ENCODE results near the gene DPEP3. TPM values are rescaled to one million over a fixed set of nuclear protein-coding genes. Genes with fewer than 3 reads are reported as not detected.

The DPEP3 gene
- total and polyA plus RNA-seq, 8 donors, result not detected

DNA sequence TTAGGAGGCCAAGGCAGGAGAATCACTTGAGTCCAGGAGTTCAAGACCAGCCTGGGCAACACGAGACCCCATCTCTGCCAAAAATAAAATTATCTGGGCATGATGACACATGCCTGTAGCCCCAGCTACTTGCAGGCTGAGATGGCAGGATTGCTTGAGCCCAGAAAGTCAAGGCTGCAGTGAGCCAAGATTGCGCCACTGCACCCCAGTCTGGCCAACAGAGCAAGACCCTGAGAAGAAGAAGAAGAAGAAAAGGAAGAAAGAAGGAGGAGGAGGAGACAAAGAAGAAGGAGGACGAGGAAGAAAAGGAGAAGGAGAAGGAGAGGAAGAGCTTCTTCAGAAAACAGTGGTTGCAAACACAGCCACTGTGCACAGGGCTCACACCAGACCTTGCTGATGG lies 8.4 kb upstream of the DPEP3 start:
- Histone ChIP-seq H3K27me3 (no peaks in the 10 kb centered on the region), H3K27ac (no peak overlapping the region), H3K36me3 (no peaks in the 10 kb centered on the region), H3K4me3 (no peak overlapping the region), H3K4me1 (peaks cover 9 to 29% (median 17%) of the 10 kb centered on the region in 4 donors), H3K9me3 (no peaks in the 10 kb centered on the region)
- 74 to 84% (median 79%) methylated on average over 3 of the region's 3 CpGs for WGBS, 5 donors
- intact Hi-C loops (cut with DNase I; ENCODE audit: low total_unique reads), result no loop called here
- TF ChIP-seq, protein P1, sequence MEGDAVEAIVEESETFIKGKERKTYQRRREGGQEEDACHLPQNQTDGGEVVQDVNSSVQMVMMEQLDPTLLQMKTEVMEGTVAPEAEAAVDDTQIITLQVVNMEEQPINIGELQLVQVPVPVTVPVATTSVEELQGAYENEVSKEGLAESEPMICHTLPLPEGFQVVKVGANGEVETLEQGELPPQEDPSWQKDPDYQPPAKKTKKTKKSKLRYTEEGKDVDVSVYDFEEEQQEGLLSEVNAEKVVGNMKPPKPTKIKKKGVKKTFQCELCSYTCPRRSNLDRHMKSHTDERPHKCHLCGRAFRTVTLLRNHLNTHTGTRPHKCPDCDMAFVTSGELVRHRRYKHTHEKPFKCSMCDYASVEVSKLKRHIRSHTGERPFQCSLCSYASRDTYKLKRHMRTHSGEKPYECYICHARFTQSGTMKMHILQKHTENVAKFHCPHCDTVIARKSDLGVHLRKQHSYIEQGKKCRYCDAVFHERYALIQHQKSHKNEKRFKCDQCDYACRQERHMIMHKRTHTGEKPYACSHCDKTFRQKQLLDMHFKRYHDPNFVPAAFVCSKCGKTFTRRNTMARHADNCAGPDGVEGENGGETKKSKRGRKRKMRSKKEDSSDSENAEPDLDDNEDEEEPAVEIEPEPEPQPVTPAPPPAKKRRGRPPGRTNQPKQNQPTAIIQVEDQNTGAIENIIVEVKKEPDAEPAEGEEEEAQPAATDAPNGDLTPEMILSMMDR (IDR thresholded peaks at IDR 0.05), result no peak
- TF ChIP-seq EP300 (IDR thresholded peaks at IDR 0.05) (no peak), POLR2A (IDR thresholded peaks at IDR 0.05) (no peak), POLR2AphosphoS5 (IDR thresholded peaks at IDR 0.05) (no peak)
- DNase-seq, result no peak

DNA sequence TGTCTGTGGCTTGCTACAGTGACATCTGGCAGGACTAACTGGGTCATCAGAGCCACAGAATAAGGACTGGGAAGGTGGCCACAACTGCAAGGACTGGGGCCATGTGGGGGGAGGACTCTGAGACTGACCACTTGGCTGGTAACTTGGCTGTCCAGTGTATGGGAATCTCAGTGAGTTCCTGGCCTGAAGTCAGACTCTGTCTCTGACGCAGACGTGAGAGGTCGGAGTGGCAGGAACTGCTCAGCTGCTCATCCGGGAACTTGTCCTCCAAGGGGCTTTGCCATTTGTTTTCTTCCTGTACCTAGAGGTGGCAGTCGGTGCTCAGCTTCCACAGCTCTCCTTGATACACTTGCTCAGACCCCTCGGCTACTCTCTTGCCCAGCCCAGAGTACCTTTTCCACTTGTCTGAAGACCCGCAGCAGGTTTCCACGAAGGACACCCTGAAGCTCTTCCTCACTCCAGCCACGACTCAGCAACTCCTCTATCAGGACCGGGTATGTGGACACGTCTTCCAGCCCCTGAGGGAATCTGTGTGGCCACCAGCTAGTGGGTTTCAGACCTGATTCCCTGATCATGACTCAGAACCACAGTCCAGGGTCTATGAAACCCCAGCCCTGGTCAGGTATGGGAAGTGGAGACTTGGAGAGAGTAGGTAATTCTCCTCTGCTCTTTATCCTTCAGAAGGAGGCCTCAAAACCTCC lies 7.3 kb upstream of the DPEP3 start:
- DNase-seq, result no peak
- TF ChIP-seq, protein P1 (IDR thresholded peaks at IDR 0.05), result no peak
- TF ChIP-seq POLR2A (IDR thresholded peaks at IDR 0.05) (no peak), EP300 (IDR thresholded peaks at IDR 0.05) (no peak), POLR2AphosphoS5 (IDR thresholded peaks at IDR 0.05) (no peak)
- Histone ChIP-seq H3K4me3 (no peak overlapping the region), H3K36me3 (no peaks in the 10 kb centered on the region), H3K27ac (peak overlapping the region in 1 of 5 donors; percentile 60), H3K27me3 (no peaks in the 10 kb centered on the region), H3K9me3 (no peaks in the 10 kb centered on the region), H3K4me1 (peaks cover 0 to 21% (median 6%) of the 10 kb centered on the region in 4 donors)
- intact Hi-C loops (cut with DNase I; ENCODE audit: low total_unique reads), result no loop called here
- WGBS, 5 donors, result 67 to 77% (median 74%) methylated on average over 11 of the region's 11 CpGs

DNA sequence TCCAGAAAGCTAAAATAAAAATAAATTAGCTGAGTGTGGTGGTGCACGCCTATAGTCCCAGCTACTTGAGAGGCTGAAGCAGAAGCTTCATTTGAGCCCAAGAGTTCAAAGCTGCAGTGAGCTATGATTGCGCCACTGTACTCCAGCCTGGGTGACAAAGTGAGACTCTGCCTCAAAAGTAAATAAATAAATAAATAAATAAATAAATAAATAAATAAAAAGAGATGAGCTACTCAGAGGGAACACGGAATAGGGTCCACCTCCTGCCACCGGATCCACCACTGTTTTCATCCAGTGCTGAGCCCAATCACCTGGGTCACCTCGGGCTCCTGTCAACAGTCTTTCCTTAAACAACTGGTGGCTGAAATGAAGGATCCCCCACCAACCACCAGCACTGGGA lies 6.7 kb upstream of the DPEP3 start:
- 78 to 87% (median 87%) methylated on average over 5 of the region's 5 CpGs for whole genome bisulfite sequencing, 5 donors

DNA sequence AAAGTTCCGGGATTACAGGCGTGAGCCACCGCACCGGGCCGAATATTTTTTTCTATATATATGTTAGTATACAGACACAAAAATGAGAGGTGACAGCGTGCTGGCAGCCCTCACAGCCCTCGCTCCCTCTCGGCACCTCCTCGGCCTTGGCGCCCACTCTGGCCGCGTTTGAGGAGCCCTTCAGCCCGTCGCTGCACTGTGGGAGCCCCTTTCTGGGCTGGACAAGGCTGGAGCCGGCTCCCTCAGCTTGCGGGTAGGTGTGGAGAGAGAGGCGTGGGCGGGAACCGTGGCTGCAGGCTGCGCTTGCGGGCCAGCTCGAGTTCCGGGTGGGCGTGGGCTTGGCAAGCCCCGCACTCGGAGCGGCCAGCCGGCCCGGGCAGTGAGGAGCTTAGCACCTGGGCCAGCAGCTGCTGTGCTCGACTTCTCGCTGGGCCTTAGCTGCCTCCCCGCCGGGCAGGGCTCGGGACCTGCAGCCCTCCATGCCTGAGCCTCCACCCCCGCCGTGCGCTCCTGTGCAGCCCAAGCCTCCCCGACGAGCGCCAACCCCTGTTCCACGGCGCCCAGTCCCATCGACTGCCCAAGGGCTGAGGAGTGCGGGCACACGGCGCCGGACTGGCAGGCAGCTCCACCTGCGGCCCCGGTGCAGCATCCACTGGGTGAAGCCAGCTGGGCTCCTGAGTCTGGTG lies 1.9 kb upstream of the DPEP3 start:
- no peak for DNase-seq
- Histone ChIP-seq H3K27me3 (peaks cover 0 to 14% (median 7%) of the 10 kb centered on the region in 3 donors), H3K4me1 (peaks cover 0 to 20% (median 6%) of the 10 kb centered on the region in 4 donors), H3K4me3 (no peak overlapping the region), H3K36me3 (no peaks in the 10 kb centered on the region), H3K27ac (no peak overlapping the region), H3K9me3 (no peaks in the 10 kb centered on the region)
- TF ChIP-seq POLR2A (IDR thresholded peaks at IDR 0.05), result no peak
- no peak for TF ChIP-seq EP300 (IDR thresholded peaks at IDR 0.05)
- intact Hi-C loops (cut with DNase I; ENCODE audit: low total_unique reads), result no loop called here
- 93 to 97% (median 96%) methylated on average over 32 to 49 of the region's 49 CpGs for WGBS, 5 donors

More for the DNA sequence above, 6.7 kb upstream of the DPEP3 start:
- intact Hi-C loops (cut with DNase I; ENCODE audit: low total_unique reads), result no loop called here
- H3K27me3 ChIP-seq, result no peaks in the 10 kb centered on the region
- H3K4me3 ChIP-seq, result no peak overlapping the region
- no peaks in the 10 kb centered on the region for H3K36me3 ChIP-seq
- no peak for DNase-seq
- no peaks in the 10 kb centered on the region for H3K9me3 ChIP-seq
- no peak for TF ChIP-seq POLR2AphosphoS5 (IDR thresholded peaks at IDR 0.05)
- TF ChIP-seq, protein P1 (IDR thresholded peaks at IDR 0.05), result no peak
- TF ChIP-seq POLR2A (IDR thresholded peaks at IDR 0.05), result no peak
- no peak for TF ChIP-seq EP300 (IDR thresholded peaks at IDR 0.05)
- peaks cover 0 to 20% (median 6%) of the 10 kb centered on the region in 4 donors for H3K4me1 ChIP-seq
- no peak overlapping the region for H3K27ac ChIP-seq

Data from stomach (tissue), 9 donors.